A549 (cell line): ENCODE results near the gene IPPK.

Source experiments
- EP300 ChIP-seq, 2 experiments: fragments of >200 bp; sonication (Bioruptor Twin); formaldehyde crosslinking; IDR thresholded peaks; 2 replicates in 1 of 2; 3 replicates in 1 of 2; pipeline ENCODE4 v1.6.1; 2016 to 2017
- FOSL2 ChIP-seq, 2 experiments: fragments of 450-650 bp in 1 of 2; fragments of >200 bp in 1 of 2; sonication (Bioruptor Twin) in 1 of 2; formaldehyde crosslinking; IDR thresholded peaks; 2 replicates each; pipeline versions ENCODE4 v1.5.0 to v1.6.1; 2016 to 2020; ENCODE audit warnings: mild to moderate bottlenecking in 1 of 2, moderate library complexity in 1 of 2
- HDAC2 ChIP-seq: fragments of 200-600 bp; sonication (generic); IDR thresholded peaks from 2 replicates; pipeline ENCODE4 v1.6.1; 2016
- HMGXB4 ChIP-seq: fragments of 250-450 bp; sonication (Bioruptor Pico); IDR thresholded peaks from 2 replicates; pipeline ENCODE4 v1.5.0; 2021; ENCODE audit warnings: mild to moderate bottlenecking, moderate library complexity, borderline replicate concordance
- POLR2A ChIP-seq: IDR thresholded peaks from 2 replicates; pipeline ENCODE4 v1.6.1; 2012; ENCODE audit warnings: mild to moderate bottlenecking, low read length
- TF ChIP-seq, protein P1 (sequence below): fragments of >200 bp; sonication (Bioruptor Twin); formaldehyde crosslinking; IDR thresholded peaks from 3 replicates; pipeline ENCODE4 v1.5.1; 2016
- TF ChIP-seq, protein P2 (sequence below): fragments of >200 bp; sonication (Bioruptor Twin); formaldehyde crosslinking; IDR thresholded peaks from 2 replicates; pipeline ENCODE4 v1.6.1; 2016

- no peak for TF ChIP-seq EP300 (IDR thresholded peaks at IDR 0.05)
- TF ChIP-seq, protein P1, sequence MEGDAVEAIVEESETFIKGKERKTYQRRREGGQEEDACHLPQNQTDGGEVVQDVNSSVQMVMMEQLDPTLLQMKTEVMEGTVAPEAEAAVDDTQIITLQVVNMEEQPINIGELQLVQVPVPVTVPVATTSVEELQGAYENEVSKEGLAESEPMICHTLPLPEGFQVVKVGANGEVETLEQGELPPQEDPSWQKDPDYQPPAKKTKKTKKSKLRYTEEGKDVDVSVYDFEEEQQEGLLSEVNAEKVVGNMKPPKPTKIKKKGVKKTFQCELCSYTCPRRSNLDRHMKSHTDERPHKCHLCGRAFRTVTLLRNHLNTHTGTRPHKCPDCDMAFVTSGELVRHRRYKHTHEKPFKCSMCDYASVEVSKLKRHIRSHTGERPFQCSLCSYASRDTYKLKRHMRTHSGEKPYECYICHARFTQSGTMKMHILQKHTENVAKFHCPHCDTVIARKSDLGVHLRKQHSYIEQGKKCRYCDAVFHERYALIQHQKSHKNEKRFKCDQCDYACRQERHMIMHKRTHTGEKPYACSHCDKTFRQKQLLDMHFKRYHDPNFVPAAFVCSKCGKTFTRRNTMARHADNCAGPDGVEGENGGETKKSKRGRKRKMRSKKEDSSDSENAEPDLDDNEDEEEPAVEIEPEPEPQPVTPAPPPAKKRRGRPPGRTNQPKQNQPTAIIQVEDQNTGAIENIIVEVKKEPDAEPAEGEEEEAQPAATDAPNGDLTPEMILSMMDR = no peak
- TF ChIP-seq, protein P2, sequence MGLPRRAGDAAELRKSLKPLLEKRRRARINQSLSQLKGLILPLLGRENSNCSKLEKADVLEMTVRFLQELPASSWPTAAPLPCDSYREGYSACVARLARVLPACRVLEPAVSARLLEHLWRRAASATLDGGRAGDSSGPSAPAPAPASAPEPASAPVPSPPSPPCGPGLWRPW = no peak
- no peak for TF ChIP-seq HMGXB4 (CRISPR knock-in tag)
- no peak for TF ChIP-seq FOSL2 (IDR thresholded peaks at IDR 0.05)
- no peak for TF ChIP-seq FOSL2 (CRISPR knock-in tag; IDR thresholded peaks at IDR 0.05)
- TF ChIP-seq HDAC2 = no peak
- TF ChIP-seq POLR2A = no peak
Measured at GRCh38 chr9:92714016-92714415, 44.1 kb upstream of the IPPK start.
